Fibroblast of lung (primary cell): ENCODE measurements around the gene APBB1. TPM values are rescaled to one million over a fixed set of nuclear protein-coding genes. Genes with fewer than 3 reads are reported as not detected.

Experiments used
- DNase-seq, 2 donors: peaks; one replicate each; pipeline versions ENCODE4 v3.0.0 to v3.0.0-alpha.2; 2010; ENCODE audit warnings: low read depth in 2 of 2
- H2AFZ ChIP-seq: 2 replicates; pipeline ENCODE4 v1.5.1; 2012; ENCODE audit warnings: low read length, control low read depth, inconsistent platforms
- H3K27ac ChIP-seq: 2 replicates; pipeline ENCODE4 v1.5.1; 2011; ENCODE audit warnings: low read length, control low read depth; ENCODE audit not compliant: insufficient read depth
- H3K27me3 ChIP-seq: 2 replicates; pipeline ENCODE4 v1.5.1; 2011; ENCODE audit warnings: mild to moderate bottlenecking, low read length; ENCODE audit not compliant: control insufficient read depth, insufficient read depth
- H3K36me3 ChIP-seq: 2 replicates; pipeline ENCODE4 v1.5.1; 2011; ENCODE audit warnings: low read length; ENCODE audit not compliant: control insufficient read depth, insufficient read depth
- H3K4me1 ChIP-seq: 2 replicates; pipeline ENCODE4 v1.5.1; 2011; ENCODE audit warnings: low read length; ENCODE audit not compliant: control insufficient read depth, insufficient read depth; ENCODE audit errors: extremely low read depth
- H3K4me2 ChIP-seq: 2 replicates; pipeline ENCODE4 v1.5.1; 2011; ENCODE audit warnings: low read length, control low read depth; ENCODE audit not compliant: insufficient read depth; ENCODE audit errors: extremely low read depth
- H3K4me3 ChIP-seq, 4 experiments: fragments of 200-600 bp in 1 of 4; sonication (generic) in 1 of 4; replicated peaks in 1 of 4; 2 replicates each; pipeline ENCODE4 v1.5.1; 2011 to 2016; ENCODE audit warnings: low read length in 4 of 4, low read depth in 3 of 4, mild to moderate bottlenecking in 3 of 4, control low read depth in 2 of 4, inconsistent platforms in 1 of 4, mixed read lengths in 1 of 4; ENCODE audit not compliant: insufficient read depth in 1 of 4; ENCODE audit errors: control extremely low read depth in 1 of 4
- H3K79me2 ChIP-seq: 2 replicates; pipeline ENCODE4 v1.5.1; 2012; ENCODE audit warnings: mild to moderate bottlenecking, low read length, inconsistent platforms; ENCODE audit not compliant: control insufficient read depth, insufficient read depth
- H3K9ac ChIP-seq: 2 replicates; pipeline ENCODE4 v1.5.1; 2011; ENCODE audit warnings: mild to moderate bottlenecking, low read length, control low read depth; ENCODE audit not compliant: insufficient read depth
- H3K9me3 ChIP-seq: 2 replicates; pipeline ENCODE4 v1.5.1; 2012; ENCODE audit warnings: low read depth, low read length; ENCODE audit not compliant: control insufficient read depth, insufficient read depth
- H4K20me1 ChIP-seq: 2 replicates; pipeline ENCODE4 v1.5.1; 2011; ENCODE audit warnings: low read length; ENCODE audit not compliant: control insufficient read depth, insufficient read depth; ENCODE audit errors: extremely low read depth
- CTCF ChIP-seq, 2 donors: IDR thresholded peaks in 1 of 2; conservative IDR thresholded peaks in 1 of 2; 1 replicate in 1 of 2; 2 replicates in 1 of 2; pipeline ENCODE4 v1.5.1; 2011 to 2012; ENCODE audit warnings: low read length in 2 of 2, control low read depth in 1 of 2, inconsistent platforms in 1 of 2, low read depth in 1 of 2, mild to moderate bottlenecking in 1 of 2
- EZH2 ChIP-seq: IDR thresholded peaks from 2 replicates; pipeline ENCODE4 v1.5.1; 2012; ENCODE audit warnings: low read length, control low read depth, mild to moderate bottlenecking; ENCODE audit errors: missing control alignments
- polyA plus RNA-seq, 2 donors: library from polyadenylated mRNA; depleted of rRNA in 1 of 2; stranded (reverse) in 1 of 2; unstranded in 1 of 2; fragments of >200 nt; gene quantifications; 2 replicates each; pipeline ENCODE4 v1.2.1, GENCODE V29; 2011 to 2012; ENCODE audit warnings: missing spikeins in 1 of 2
- total RNA-seq: library from RNA; depleted of rRNA; stranded (reverse); fragments of >200 nt; gene quantifications from 2 replicates; pipeline ENCODE4 v1.2.1, GENCODE V29; 2014

The APBB1 gene
- total and polyA plus RNA-seq, 2 donors (not counting 1 experiment from before 2014, with no cell fraction given) = 33.5 to 73.7 TPM

GRCh38 chr11:6420677-6421076, 1.8 kb upstream of the APBB1 start:
- Histone ChIP-seq H3K4me3 (no peak overlapping the region), H3K27me3 (no peaks in the 10 kb centered on the region), H3K9ac (no peak overlapping the region), H3K79me2 (no peaks in the 10 kb centered on the region), H3K4me2 (no peak overlapping the region), H3K27ac (no peak overlapping the region), H3K9me3 (no peaks in the 10 kb centered on the region), H3K36me3 (no peaks in the 10 kb centered on the region), H3K4me1 (peaks cover 5% of the 10 kb centered on the region), H2AFZ (no peak overlapping the region), H4K20me1 (no peaks in the 10 kb centered on the region)
- TF ChIP-seq CTCF (conservative IDR thresholded peaks at IDR 0.05 in 1 of 2, IDR thresholded peaks at IDR 0.05 in 1 of 2; ENCODE audit: low read depth in 1 of 2, low read length in 2 of 2) = no peak
- TF ChIP-seq EZH2 = no peak
- no peak for DNase-seq

- peak overlapping the region; percentile 77 for H3K4me2 ChIP-seq
- H3K27me3 ChIP-seq = no peaks in the 10 kb centered on the region
- no peak for DNase-seq
- H3K9ac ChIP-seq = peak overlapping the region; percentile 75
- H4K20me1 ChIP-seq = peaks cover 2% of the 10 kb centered on the region
- peaks cover 5% of the 10 kb centered on the region for H3K4me1 ChIP-seq
- H3K36me3 ChIP-seq = no peaks in the 10 kb centered on the region
- no peak overlapping the region for H3K27ac ChIP-seq
- peaks cover 3% of the 10 kb centered on the region for H3K79me2 ChIP-seq
- peak overlapping the region; percentile 71 to 78 (median 75) for H3K4me3 ChIP-seq
- TF ChIP-seq EZH2 (no peak), CTCF (conservative IDR thresholded peaks at IDR 0.05 in 1 of 2, IDR thresholded peaks at IDR 0.05 in 1 of 2; ENCODE audit: low read depth in 1 of 2, low read length in 2 of 2) (no peak)
- no peaks in the 10 kb centered on the region for H3K9me3 ChIP-seq
- peak overlapping the region; percentile 43 for H2AFZ ChIP-seq
Measured at GRCh38 chr11:6418557-6419008, 311 bp downstream of the APBB1 start.

- H3K4me1 ChIP-seq = peaks cover 5% of the 10 kb centered on the region
- no peaks in the 10 kb centered on the region for H3K27me3 ChIP-seq
- peaks cover 2% of the 10 kb centered on the region for H4K20me1 ChIP-seq
- H2AFZ ChIP-seq = peak overlapping the region; percentile 30
- no peak for TF ChIP-seq CTCF (conservative IDR thresholded peaks at IDR 0.05 in 1 of 2, IDR thresholded peaks at IDR 0.05 in 1 of 2; ENCODE audit: low read depth in 1 of 2, low read length in 2 of 2)
- no peak for TF ChIP-seq EZH2
- no peak overlapping the region for H3K27ac ChIP-seq
- no peaks in the 10 kb centered on the region for H3K9me3 ChIP-seq
- peaks cover 3% of the 10 kb centered on the region for H3K79me2 ChIP-seq
- peak overlapping the region; percentile 71 to 78 (median 75) for H3K4me3 ChIP-seq
- peak overlapping the region; percentile 75 for H3K9ac ChIP-seq
- no peak for DNase-seq
- H3K36me3 ChIP-seq = no peaks in the 10 kb centered on the region
- peak overlapping the region; percentile 77 for H3K4me2 ChIP-seq
Measured at GRCh38 chr11:6417907-6418556, 862 bp downstream of the APBB1 start.
